Measurements from ENCODE around the gene ENTREP3.

DNA sequence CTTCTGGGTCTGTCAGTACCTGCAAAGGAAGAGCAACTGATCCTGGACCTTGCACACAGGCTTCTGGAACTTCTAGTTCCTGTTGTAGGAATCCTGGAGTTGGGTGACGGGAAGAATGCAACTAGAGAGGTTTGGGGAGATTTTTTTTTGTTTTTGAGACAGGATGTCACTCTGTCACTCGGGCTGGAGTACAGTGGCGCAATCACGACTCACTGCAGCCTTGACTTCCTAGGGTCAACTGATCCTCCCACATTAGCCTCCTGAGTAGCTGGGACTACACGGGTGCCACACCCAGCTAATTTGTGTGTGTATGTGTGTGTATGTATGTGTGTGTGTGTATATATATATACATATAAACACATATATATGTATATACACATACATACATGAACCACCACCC lies 18.8 kb downstream of the ENTREP3 start:
- no peak for TF ChIP-seq CTCF (IDR thresholded peaks at IDR 0.05)
- no peak for TF ChIP-seq POLR2A (IDR thresholded peaks at IDR 0.05)
